ENCODE data around the gene DNM3.

- TF ChIP-seq SIN3A (IDR thresholded peaks at IDR 0.05; ENCODE audit: borderline replicate concordance in 2 of 2, control insufficient read depth in 1 of 2, low read depth in 2 of 2, low read length in 2 of 2) (no peak), THRAP3 (IDR thresholded peaks at IDR 0.05; ENCODE audit: borderline replicate concordance) (no peak), CBFB (CRISPR knock-in tag; IDR thresholded peaks at IDR 0.05) (no peak), NFXL1 (CRISPR knock-in tag; IDR thresholded peaks at IDR 0.05) (no peak), SETDB1 (IDR thresholded peaks at IDR 0.05; ENCODE audit: low read length) (no peak), BRF1 (IDR thresholded peaks at IDR 0.05; ENCODE audit: borderline replicate concordance, extremely low read depth, insufficient read length) (no peak), POLR2AphosphoS5 (IDR thresholded peaks at IDR 0.05; ENCODE audit: control insufficient read depth, insufficient read depth, low read depth, low read length) (no peak)
- TF ChIP-seq, protein P1, sequence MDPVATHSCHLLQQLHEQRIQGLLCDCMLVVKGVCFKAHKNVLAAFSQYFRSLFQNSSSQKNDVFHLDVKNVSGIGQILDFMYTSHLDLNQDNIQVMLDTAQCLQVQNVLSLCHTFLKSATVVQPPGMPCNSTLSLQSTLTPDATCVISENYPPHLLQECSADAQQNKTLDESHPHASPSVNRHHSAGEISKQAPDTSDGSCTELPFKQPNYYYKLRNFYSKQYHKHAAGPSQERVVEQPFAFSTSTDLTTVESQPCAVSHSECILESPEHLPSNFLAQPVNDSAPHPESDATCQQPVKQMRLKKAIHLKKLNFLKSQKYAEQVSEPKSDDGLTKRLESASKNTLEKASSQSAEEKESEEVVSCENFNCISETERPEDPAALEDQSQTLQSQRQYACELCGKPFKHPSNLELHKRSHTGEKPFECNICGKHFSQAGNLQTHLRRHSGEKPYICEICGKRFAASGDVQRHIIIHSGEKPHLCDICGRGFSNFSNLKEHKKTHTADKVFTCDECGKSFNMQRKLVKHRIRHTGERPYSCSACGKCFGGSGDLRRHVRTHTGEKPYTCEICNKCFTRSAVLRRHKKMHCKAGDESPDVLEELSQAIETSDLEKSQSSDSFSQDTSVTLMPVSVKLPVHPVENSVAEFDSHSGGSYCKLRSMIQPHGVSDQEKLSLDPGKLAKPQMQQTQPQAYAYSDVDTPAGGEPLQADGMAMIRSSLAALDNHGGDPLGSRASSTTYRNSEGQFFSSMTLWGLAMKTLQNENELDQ (CRISPR knock-in tag; IDR thresholded peaks at IDR 0.05; ENCODE audit: borderline replicate concordance): no peak
Measured at GRCh38 chr1:172414331-172414730, 573.0 kb downstream of the DNM3 start.
